BE2C (cell line): ENCODE results near the gene ARHGEF25.

Experiments
- DNase-seq: peaks from one replicate; pipeline ENCODE4 v3.0.0-alpha.2; 2020
- H3K27me3 ChIP-seq: fragments of 250-450 bp; sonication (Bioruptor Pico); 2 replicates; pipeline ENCODE4 v1.5.1; 2020; ENCODE audit warnings: mild to moderate bottlenecking
- H3K36me3 ChIP-seq: fragments of 250-450 bp; sonication (Bioruptor Pico); 2 replicates; pipeline ENCODE4 v1.5.1; 2020; ENCODE audit warnings: mild to moderate bottlenecking
- H3K4me1 ChIP-seq: fragments of 250-450 bp; sonication (Bioruptor Pico); 2 replicates; pipeline ENCODE4 v1.5.1; 2020
- H3K4me3 ChIP-seq: 2 replicates; pipeline ENCODE4 v1.5.1; 2011; ENCODE audit warnings: low read depth, low read length
- H3K9me3 ChIP-seq: fragments of 250-450 bp; sonication (Bioruptor Pico); 2 replicates; pipeline ENCODE4 v1.5.1; 2020
- TF ChIP-seq, protein P1 (sequence below): IDR thresholded peaks from 2 replicates; pipeline ENCODE4 v1.5.1; 2012; ENCODE audit warnings: mild to moderate bottlenecking, low read depth, low read length

ARHGEF25 gene

DNA sequence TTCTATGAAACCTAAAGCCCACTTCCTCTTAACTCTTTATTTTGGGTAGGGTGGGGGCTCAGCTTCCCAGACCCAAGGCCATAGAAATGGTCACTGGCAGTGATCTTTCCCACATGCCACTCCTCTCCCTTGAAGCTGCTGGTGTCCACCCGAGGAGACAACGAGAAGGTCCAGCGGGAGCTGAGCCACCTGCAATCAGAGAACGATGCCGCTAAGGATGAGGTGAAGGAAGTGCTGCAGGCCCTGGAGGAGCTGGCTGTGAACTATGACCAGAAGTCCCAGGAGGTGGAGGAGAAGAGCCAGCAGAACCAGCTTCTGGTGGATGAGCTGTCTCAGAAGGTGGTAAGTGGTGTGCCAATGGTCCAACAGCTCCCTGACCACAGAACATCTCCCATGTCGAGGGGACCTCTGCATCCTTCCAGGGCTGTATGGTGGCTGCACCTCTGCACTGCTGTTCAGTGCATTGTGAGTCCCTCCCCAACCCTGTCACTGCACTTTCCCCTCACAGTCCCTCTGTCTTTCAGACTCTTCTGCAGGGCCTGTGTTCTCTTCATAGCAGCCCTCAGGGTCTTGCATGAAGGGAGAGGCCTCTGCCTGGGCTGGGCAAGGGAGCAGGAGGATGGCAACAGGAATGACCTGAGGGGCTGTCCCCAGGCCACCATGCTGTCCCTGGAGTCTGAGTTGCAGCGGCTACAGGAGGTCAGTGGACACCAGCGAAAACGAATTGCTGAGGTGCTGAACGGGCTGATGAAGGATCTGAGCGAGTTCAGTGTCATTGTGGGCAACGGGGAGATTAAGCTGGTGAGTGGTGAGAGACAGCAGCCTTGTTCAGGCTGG, 39.1 kb upstream of the ARHGEF25 start:
- Histone ChIP-seq H3K4me1 (no peaks in the 10 kb centered on the region), H3K4me3 (no peak overlapping the region), H3K9me3 (no peaks in the 10 kb centered on the region), H3K36me3 (peaks cover 23% of the 10 kb centered on the region), H3K27me3 (no peaks in the 10 kb centered on the region)
- TF ChIP-seq, protein P1, sequence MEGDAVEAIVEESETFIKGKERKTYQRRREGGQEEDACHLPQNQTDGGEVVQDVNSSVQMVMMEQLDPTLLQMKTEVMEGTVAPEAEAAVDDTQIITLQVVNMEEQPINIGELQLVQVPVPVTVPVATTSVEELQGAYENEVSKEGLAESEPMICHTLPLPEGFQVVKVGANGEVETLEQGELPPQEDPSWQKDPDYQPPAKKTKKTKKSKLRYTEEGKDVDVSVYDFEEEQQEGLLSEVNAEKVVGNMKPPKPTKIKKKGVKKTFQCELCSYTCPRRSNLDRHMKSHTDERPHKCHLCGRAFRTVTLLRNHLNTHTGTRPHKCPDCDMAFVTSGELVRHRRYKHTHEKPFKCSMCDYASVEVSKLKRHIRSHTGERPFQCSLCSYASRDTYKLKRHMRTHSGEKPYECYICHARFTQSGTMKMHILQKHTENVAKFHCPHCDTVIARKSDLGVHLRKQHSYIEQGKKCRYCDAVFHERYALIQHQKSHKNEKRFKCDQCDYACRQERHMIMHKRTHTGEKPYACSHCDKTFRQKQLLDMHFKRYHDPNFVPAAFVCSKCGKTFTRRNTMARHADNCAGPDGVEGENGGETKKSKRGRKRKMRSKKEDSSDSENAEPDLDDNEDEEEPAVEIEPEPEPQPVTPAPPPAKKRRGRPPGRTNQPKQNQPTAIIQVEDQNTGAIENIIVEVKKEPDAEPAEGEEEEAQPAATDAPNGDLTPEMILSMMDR: no peak
- DNase-seq: no peak

GRCh38 chr12:57574795-57575194, 36.4 kb upstream of the ARHGEF25 start:
- peaks cover 26% of the 10 kb centered on the region for H3K36me3 ChIP-seq
- TF ChIP-seq, protein P1: no peak
- H3K4me3 ChIP-seq: no peak overlapping the region
- H3K4me1 ChIP-seq: no peaks in the 10 kb centered on the region
- H3K27me3 ChIP-seq: no peaks in the 10 kb centered on the region
- H3K9me3 ChIP-seq: no peaks in the 10 kb centered on the region
- DNase-seq: no peak

DNA sequence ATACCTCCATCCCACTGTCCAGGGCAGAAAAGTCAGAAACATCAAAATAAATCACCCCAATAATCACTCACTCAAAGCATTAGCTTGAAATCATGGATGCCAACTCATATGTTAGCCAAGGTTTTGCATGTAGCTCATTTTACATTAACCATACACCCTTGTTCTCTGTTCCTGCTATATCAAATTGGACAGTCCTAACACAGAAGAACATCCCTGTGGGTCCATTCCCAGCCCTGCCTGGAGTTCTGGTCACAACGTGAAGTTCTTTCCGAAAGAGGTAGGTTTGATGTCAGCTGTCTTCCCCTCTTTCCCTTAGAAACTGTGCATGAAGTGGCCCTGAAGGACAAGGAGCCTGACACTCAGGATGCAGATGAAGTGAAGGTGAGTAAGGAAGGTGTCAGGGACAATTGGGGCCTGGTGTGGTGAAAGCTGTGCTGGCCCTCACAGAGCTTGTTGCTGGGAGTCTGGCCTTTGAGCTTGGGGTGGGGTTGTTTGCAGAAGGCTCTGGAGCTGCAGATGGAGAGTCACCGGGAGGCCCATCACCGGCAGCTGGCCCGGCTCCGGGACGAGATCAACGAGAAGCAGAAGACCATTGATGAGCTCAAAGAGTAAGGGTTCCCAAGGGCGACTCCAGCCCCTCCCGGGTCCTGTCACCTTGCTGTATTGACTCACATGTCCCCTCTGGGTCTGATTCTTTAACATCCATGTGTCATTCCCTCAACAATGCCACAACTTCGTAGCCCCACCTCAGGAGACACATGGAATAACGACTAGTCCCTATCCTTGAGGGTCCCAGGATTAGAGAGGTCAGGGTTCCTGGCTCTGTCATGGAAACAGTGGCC, 35.2 kb upstream of the ARHGEF25 start:
- peaks cover 20% of the 10 kb centered on the region for H3K36me3 ChIP-seq
- no peaks in the 10 kb centered on the region for H3K4me1 ChIP-seq
- H3K9me3 ChIP-seq: no peaks in the 10 kb centered on the region
- no peak overlapping the region for H3K4me3 ChIP-seq
- H3K27me3 ChIP-seq: no peaks in the 10 kb centered on the region
- TF ChIP-seq, protein P1: no peak
- DNase-seq: no peak

DNA sequence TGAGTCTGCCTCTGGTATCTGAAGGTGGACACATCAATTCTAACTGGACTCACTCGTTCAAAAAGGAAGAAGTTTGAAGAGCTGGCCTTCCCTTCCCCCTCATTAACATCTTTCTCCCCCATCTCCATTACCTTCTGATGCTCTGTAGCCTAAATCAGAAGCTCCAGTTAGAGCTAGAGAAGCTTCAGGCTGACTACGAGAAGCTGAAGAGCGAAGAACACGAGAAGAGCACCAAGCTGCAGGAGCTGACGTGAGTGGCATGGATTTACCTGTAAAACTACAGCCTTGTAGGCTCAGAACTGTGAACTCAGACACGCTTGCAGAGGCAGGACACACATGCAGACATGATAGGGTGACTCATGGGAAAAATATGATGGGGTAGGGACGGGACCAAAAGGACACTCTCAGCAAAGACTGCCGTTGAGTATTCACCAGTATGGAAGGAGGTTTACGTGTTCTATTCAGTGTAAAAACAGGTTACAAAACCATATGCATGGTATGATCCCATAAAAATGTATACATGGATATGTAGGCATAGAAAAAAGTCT, 34.5 kb upstream of the ARHGEF25 start:
- H3K36me3 ChIP-seq: peaks cover 24% of the 10 kb centered on the region
- H3K9me3 ChIP-seq: no peaks in the 10 kb centered on the region
- H3K4me1 ChIP-seq: no peaks in the 10 kb centered on the region
- H3K4me3 ChIP-seq: no peak overlapping the region
- TF ChIP-seq, protein P1: no peak
- no peaks in the 10 kb centered on the region for H3K27me3 ChIP-seq
- DNase-seq: no peak

- peaks cover 13% of the 10 kb centered on the region for H3K36me3 ChIP-seq
- no peaks in the 10 kb centered on the region for H3K9me3 ChIP-seq
- no peaks in the 10 kb centered on the region for H3K4me1 ChIP-seq
- TF ChIP-seq, protein P1: no peak
- no peak for DNase-seq
- no peak overlapping the region for H3K4me3 ChIP-seq
- H3K27me3 ChIP-seq: no peaks in the 10 kb centered on the region
Observed at GRCh38 chr12:57577981-57578758, 33.1 kb upstream of the ARHGEF25 start.
